Retinal pigment epithelial cell (primary cell): ENCODE results near the gene MAP2K7.

Experiments used
- DNase-seq: peaks from one replicate; pipeline ENCODE4 v3.0.0-alpha.2; 2010; ENCODE audit warnings: low read depth
- H3K4me3 ChIP-seq: 2 replicates; pipeline ENCODE4 v1.5.1; 2011; ENCODE audit warnings: mild to moderate bottlenecking, low read length, control low read depth, moderate library complexity
- TF ChIP-seq, protein P1 (sequence below): conservative IDR thresholded peaks from 2 replicates; pipeline ENCODE4 v1.5.1; 2011; ENCODE audit warnings: low read depth, low read length, control low read depth, inconsistent platforms

MAP2K7 gene

DNA sequence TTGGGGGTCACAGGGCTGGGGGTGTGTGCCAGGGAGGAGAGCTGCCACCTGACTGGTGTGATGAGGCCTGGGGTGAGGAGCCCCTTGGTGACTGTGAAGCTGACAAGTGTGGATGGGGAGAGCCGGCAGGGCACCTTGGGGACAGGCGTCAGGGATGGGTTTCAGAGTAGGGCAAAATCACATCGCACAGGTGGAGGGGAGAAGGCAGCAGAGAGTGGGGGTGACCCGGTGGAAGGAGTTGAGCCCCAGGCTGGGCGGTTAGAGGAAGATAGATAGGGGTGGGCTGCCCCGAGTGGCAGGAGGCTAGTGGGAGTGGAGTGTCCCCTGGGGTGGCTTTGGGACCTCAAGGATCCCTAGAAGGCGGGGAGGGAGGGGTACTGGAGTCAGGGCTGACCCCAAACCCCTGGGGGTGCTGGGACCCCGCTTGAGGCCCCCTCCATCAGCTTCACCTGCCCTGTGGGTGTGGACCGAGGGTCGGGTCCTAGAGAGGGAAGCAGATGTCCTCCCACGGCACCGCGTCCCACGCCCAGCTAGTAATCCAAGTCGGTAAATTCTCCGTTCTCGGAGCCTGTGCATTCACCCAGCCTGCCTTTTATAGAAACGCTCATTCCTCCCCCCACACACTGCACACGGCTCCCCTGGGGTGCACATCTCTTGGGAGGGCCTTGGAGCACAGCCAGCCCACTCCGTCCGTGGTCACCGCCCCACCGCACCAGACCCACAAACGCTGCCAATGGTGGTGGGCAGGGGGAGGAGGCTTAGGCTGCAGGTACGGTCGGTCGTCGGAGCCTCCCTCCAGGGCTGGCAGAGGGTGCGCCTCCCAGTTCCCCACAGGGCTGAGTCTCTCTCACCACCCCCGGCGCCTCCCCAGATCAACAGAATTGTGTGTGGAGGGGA, 19.9 kb downstream of the MAP2K7 start:
- TF ChIP-seq, protein P1, sequence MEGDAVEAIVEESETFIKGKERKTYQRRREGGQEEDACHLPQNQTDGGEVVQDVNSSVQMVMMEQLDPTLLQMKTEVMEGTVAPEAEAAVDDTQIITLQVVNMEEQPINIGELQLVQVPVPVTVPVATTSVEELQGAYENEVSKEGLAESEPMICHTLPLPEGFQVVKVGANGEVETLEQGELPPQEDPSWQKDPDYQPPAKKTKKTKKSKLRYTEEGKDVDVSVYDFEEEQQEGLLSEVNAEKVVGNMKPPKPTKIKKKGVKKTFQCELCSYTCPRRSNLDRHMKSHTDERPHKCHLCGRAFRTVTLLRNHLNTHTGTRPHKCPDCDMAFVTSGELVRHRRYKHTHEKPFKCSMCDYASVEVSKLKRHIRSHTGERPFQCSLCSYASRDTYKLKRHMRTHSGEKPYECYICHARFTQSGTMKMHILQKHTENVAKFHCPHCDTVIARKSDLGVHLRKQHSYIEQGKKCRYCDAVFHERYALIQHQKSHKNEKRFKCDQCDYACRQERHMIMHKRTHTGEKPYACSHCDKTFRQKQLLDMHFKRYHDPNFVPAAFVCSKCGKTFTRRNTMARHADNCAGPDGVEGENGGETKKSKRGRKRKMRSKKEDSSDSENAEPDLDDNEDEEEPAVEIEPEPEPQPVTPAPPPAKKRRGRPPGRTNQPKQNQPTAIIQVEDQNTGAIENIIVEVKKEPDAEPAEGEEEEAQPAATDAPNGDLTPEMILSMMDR = no peak
- DNase-seq = no peak
- no peak overlapping the region for H3K4me3 ChIP-seq

DNA sequence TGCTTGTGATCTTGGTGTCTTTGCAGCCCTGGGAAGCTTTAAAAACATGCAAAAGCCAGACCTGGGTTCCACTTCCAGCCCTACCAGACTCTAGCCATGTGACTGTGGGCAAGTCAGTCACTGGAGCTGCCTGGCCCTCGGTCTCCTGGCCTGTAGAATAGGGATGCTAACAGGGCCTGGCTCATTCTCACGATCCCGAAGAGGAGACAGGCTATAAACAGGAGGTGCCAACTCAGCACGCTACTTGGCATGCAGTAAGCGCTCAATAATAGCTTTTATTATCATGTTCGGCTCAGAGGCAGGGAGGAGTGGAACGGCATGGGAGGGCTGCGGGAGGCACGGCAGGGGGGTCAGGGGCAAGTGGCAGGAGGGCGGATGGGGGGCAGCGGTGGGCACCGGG, 20.6 kb downstream of the MAP2K7 start:
- TF ChIP-seq, protein P1 = no peak
- no peak for DNase-seq
- no peak overlapping the region for H3K4me3 ChIP-seq

DNA sequence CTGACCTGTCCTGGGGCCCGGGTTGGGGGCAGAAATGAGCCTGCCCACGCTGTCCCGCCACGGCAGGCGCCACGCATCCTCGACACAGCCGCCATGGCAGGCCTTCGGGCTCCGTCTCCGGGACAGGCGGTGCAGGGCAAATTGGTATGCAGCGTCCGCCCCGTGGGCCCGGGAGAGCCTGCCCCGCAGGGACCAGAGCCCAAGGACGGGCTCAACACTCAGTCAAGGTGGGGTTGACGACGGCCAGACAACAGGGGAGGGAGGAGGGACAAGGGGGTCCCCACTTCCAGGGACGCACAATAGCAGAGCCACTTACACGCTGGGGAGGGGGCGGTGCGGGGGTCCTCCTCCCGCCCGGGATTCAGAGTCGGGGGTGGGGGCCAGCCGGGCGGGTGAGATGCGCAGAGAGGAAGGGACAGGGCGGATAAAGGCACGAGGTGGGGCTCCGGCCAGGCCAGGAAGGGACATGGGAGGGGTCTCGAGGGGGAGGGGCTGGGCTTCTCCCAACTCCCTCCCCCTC, 21.0 kb downstream of the MAP2K7 start:
- TF ChIP-seq, protein P1 = no peak
- H3K4me3 ChIP-seq = peak overlapping the region; percentile 12
- no peak for DNase-seq

DNA sequence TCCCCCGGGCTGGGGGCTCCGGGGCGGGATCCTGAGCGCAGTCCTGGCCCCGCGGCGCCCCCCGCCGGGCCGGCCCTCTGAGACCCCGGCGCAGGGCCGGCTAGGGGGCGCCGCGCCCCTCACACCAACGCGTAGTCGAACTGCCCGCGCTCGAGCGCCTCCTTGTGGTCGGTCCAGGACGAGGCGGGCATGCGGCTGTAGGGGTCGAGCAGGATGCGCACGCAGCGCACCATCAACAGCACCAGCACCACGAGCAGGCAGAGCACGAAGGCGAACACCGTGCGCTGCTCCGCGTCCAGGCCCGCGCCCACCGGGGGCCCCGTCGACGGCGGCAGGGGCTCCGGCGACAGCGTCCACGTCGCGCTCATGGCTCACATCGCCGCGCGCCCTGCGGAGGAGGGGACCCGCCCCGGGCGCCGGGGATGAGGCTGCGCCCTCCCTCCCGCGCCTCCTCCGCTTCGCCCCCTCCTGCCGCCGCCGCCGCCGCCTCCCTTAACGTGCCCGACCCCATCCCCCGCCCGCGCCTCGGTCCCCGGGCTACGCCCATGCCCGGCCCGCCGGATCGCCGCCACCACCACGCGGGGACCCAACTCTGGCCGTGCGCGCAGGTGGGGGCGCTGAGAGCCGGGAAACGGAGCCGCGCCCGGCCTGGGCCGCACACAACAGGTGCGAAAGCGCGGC, 21.6 kb downstream of the MAP2K7 start:
- DNase-seq = no peak
- peak overlapping the region; percentile 17 for H3K4me3 ChIP-seq

GRCh38 chr19:7926021-7926726, 22.5 kb downstream of the MAP2K7 start, which contains the start of gene CTXN1:
TSS of gene CTXN1 (minus strand) at chr19:7926135. CDS start at chr19:7925538, 597 bp downstream.
- TF ChIP-seq, protein P1 = no peak
- peak within 1 kb of the TSS; percentile 42 for H3K4me3 ChIP-seq
- DNase-seq = no peak

More for the DNA sequence above, 21.6 kb downstream of the MAP2K7 start:
- TF ChIP-seq, protein P1 = peak; percentile 81

GRCh38 chr19:7926727-7927604, 23.3 kb downstream of the MAP2K7 start:
- TF ChIP-seq, protein P1 = no peak
- no peak for DNase-seq
- H3K4me3 ChIP-seq = no peak overlapping the region
